Memory B cell (primary cell): Measurements from ENCODE around the gene WDR77.
A peak's percentile ranks its signal among the peaks of the same experiment; 100 is the strongest.

Experiments used
- ATAC-seq: fragments of 150-1000 bp; cut with Tn5 transposase; 2 replicates; pipeline ENCODE4 v1.10.0; 2021; ENCODE audit warnings: low read depth, mild to moderate bottlenecking, moderate library complexity
- DNase-seq, 2 donors: peaks; one replicate each; pipeline ENCODE4 v3.0.0; 2022; ENCODE audit warnings: low spot score in 2 of 2
- H3K27ac Mint-ChIP-seq: one replicate; pipeline ENCODE4 v1.8.0; 2022; ENCODE audit warnings: mild to moderate bottlenecking, moderate library complexity, mixed read lengths
- H3K27me3 Mint-ChIP-seq: one replicate; pipeline ENCODE4 v1.8.0; 2022; ENCODE audit warnings: mixed read lengths
- H3K36me3 Mint-ChIP-seq: one replicate; pipeline ENCODE4 v1.8.0; 2022; ENCODE audit warnings: mild to moderate bottlenecking, mixed read lengths
- H3K4me1 Mint-ChIP-seq: one replicate; pipeline ENCODE4 v1.8.0; 2022; ENCODE audit warnings: mixed read lengths
- H3K4me3 Mint-ChIP-seq: one replicate; pipeline ENCODE4 v1.8.0; 2022; ENCODE audit warnings: mild to moderate bottlenecking, moderate library complexity, mixed read lengths
- H3K9me3 Mint-ChIP-seq: one replicate; pipeline ENCODE4 v1.8.0; 2022; ENCODE audit warnings: mixed read lengths

Gene WDR77

DNA sequence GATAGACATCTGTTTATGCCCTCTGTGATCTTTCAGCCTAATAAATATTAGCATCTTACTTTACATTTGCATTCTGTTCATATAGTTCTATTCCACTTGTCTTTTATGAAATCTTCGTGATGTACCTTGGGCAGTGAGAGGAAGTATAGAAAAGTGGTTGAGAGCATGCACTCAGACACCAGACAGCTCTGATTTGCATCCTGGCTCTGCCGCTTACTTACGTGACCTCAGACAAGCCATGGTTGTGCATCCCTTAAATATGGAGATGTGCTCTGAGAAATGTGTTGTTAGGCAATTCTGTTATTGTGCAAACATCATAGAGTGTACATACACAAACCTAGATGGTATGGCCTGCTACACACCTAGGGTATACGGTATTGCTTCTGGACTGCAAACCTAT lies 44.5 kb downstream of the WDR77 start:
- DNase-seq, result peak in 1 of 2 donors; percentile 13
- Mint-ChIP-seq H3K4me1 (peaks cover 35% of the 10 kb centered on the region), H3K9me3 (no peaks in the 10 kb centered on the region), H3K27me3 (no peaks in the 10 kb centered on the region), H3K4me3 (no peak overlapping the region), H3K36me3 (no peaks in the 10 kb centered on the region), H3K27ac (no peak overlapping the region)
- ATAC-seq, result peak; percentile 64

DNA sequence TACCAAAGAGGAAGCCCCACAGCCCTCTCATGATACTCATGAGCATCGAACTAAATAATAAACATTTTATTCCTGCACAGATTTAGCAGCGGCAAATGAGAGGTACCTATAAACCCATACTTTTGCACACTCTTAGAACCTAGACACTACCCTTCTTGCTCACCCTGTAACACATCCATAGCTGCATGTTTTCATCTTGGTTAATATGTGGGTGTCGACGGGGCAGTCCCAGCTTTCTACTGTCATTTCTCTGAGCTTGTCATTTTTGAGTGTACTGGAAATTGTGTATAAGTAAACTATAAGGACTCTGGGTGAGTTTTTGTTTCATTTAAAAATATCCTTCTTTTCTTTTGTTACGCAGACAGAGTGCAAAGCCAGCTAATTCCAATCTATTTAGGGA lies 47.0 kb downstream of the WDR77 start:
- H3K9me3 Mint-ChIP-seq, result peaks cover 1% of the 10 kb centered on the region
- no peak for ATAC-seq
- DNase-seq, result no peak
- H3K4me3 Mint-ChIP-seq, result no peak overlapping the region
- H3K36me3 Mint-ChIP-seq, result no peaks in the 10 kb centered on the region
- H3K27me3 Mint-ChIP-seq, result no peaks in the 10 kb centered on the region
- peaks cover 40% of the 10 kb centered on the region for H3K4me1 Mint-ChIP-seq
- H3K27ac Mint-ChIP-seq, result no peak overlapping the region

DNA sequence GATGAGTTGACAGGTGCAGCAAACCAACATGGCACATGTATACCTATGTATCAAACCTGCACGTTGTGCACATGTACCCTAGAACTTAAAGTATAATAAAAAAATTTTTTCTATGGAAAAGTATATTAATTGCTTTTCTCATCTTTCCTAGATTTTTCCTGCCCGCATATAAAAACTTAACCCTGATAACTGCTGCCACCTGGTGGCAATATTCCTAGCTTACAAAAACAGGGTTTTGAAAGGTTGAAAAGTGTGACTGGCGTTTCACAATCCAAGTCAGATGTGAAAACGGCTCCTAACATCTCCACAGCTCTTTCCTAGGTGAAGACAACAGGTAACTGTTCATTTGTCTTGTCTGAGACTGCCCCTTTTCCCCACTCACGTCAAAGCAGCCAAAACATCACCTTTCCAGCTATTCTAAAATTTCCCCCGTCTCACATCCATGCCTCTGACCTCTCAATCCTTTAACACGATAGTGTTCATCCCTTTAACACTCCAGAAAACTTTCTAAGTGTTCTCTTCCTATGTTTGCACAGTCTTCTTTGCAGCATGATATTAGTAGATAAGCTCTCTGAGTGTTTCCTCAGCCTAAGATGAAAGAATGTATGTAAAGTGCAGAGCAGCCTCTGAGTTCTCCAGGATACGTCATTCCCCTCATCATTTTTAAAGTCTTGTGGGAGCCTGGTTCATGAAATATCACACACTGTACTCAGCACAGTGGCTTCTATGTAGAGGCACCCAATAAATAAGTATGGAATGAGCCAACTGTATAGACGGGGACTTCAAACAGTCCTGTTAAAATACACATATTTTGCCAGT lies 49.1 kb downstream of the WDR77 start:
- Mint-ChIP-seq H3K4me3 (no peak overlapping the region), H3K4me1 (peaks cover 24% of the 10 kb centered on the region), H3K27me3 (no peaks in the 10 kb centered on the region), H3K27ac (no peak overlapping the region), H3K9me3 (peaks cover 1% of the 10 kb centered on the region), H3K36me3 (no peaks in the 10 kb centered on the region)
- no peak for ATAC-seq
- peak; percentile 36 to 38 for DNase-seq

DNA sequence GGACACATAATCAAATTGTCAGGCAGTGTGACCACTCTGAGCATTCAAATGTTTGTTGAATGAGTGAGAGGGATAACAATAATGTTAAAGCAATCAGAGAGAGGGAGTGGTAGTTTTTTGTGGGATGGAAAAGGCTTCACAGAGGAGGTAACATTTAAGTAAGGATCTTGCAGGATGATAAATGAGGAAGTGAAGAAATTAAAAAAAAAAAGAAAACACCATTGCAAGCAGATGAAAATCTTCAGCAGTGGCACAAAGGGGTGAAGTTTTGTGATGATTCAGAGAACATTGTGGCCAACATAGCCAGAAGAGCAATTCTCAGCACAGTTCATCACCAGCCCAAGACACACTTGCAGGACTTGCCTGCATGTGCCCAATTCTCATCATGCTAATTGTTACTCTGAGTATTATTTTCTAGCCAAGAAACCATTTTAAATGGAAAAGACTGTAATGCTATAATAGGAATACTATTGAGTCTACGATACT lies 56.6 kb downstream of the WDR77 start:
- no peak for DNase-seq
- H3K4me1 Mint-ChIP-seq, result peaks cover 7% of the 10 kb centered on the region
- no peaks in the 10 kb centered on the region for H3K9me3 Mint-ChIP-seq
- peak; percentile 47 for ATAC-seq
- H3K27ac Mint-ChIP-seq, result no peak overlapping the region
- H3K4me3 Mint-ChIP-seq, result no peak overlapping the region
- H3K36me3 Mint-ChIP-seq, result no peaks in the 10 kb centered on the region
- H3K27me3 Mint-ChIP-seq, result no peaks in the 10 kb centered on the region

DNA sequence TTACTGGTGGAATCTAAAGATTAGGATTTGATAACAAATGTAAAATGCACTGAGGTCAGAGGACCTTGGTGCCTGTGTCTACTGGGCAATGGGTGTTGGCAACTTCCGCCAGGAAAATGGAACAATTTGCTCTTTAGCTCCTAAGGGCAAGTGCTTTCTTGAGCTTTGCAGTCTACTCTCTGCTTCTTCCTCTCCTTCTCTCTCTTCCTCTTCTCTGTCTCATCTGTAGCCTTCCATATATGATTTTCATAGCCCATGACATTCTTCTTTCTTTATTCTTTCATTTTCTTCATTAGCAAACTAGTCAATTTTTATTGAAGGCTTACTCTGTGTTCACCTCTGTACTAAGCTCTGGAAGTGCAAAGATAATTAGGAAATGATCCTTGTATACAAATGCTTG lies 57.0 kb downstream of the WDR77 start:
- H3K27me3 Mint-ChIP-seq, result peaks cover 2% of the 10 kb centered on the region
- no peak overlapping the region for H3K27ac Mint-ChIP-seq
- H3K9me3 Mint-ChIP-seq, result no peaks in the 10 kb centered on the region
- DNase-seq (no peak), ATAC-seq (no peak)
- no peaks in the 10 kb centered on the region for H3K36me3 Mint-ChIP-seq
- H3K4me1 Mint-ChIP-seq, result peaks cover 7% of the 10 kb centered on the region
- no peak overlapping the region for H3K4me3 Mint-ChIP-seq
